Measurements from ENCODE around the gene B4GALT5. TPM values are rescaled to one million over a fixed set of nuclear protein-coding genes. Genes with fewer than 3 reads are reported as not detected.

B4GALT5 gene
- total RNA-seq, 1 experiment from 2014 or later = 65.0 TPM

GRCh38 chr20:49677777-49678758 is 35.6 kb downstream of the B4GALT5 start:
- Histone ChIP-seq H3K27me3 (replicated peaks; ENCODE audit: control insufficient read depth, insufficient read depth, low read length) (no peaks in the 10 kb centered on the region), H3K4me3 (ENCODE audit: low read depth, low read length) (no peak overlapping the region), H3K9me3 (no peaks in the 10 kb centered on the region), H3K4me1 (peaks cover 92% of the 10 kb centered on the region), H3K36me3 (ENCODE audit: control insufficient read depth, insufficient read depth, low read length) (no peaks in the 10 kb centered on the region)
- ChIA-PET POLR2A (no interaction called here), CTCF (no interaction called here)
- no peak for TF ChIP-seq CTCF (IDR thresholded peaks at IDR 0.05; ENCODE audit: insufficient read depth in 1 of 2, low read depth in 1 of 2, low read length in 1 of 2, severe bottlenecking in 1 of 2, unreplicated experiment in 1 of 2)
- Mint-ChIP-seq H3K27ac (ENCODE audit: unreplicated experiment) (peak overlapping the region; percentile 98), H3K4me1 (ENCODE audit: low read depth, unreplicated experiment) (peaks cover 74% of the 10 kb centered on the region), H3K4me3 (ENCODE audit: unreplicated experiment) (no peak overlapping the region), H3K27me3 (ENCODE audit: insufficient read depth, unreplicated experiment) (no peaks in the 10 kb centered on the region), H3K9me3 (ENCODE audit: unreplicated experiment) (no peaks in the 10 kb centered on the region), H3K36me3 (ENCODE audit: insufficient read depth, unreplicated experiment) (peaks cover 47% of the 10 kb centered on the region)
- no TSS peak for BruUV-seq (replicated peaks)
- intact Hi-C loops (cut with micrococcal nuclease; ENCODE audit: unreplicated experiment) = no loop called here
- DNase-seq = no peak

DNA sequence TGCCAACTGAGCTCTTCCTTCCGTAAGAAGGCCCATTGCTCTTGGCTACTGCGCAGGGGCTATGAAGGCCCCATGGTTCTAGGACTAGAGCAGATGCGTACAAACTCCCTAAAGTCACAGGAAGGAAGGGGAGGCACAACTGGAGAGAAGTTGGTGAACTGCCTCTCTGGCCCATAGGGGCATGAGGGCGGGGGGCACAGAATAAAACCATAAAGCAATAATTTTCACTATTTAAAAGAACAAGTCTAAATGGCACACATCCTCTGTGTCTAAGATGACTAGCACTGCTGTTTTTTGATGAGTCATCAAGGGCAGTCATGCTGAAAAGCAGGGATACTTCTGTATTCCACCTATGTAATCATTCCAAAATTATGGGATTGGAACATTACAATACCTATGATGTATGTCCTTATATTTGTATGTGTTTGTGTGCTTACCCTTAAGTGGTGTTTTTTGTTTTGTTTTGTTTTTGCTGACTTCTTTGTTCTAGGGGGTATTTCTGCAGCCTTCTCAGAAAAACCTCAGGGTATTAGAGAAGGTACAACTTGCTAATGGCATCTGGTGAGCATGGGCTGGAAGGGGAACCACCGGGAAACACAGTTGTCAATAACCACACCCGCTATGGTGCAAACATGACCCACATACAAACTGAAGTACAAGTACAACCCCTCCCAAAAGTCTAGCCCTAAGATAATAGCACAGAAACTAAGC is 36.9 kb downstream of the B4GALT5 start:
- Mint-ChIP-seq H3K36me3 (ENCODE audit: insufficient read depth, unreplicated experiment) (peaks cover 44% of the 10 kb centered on the region), H3K27ac (ENCODE audit: unreplicated experiment) (peak overlapping the region; percentile 98), H3K9me3 (ENCODE audit: unreplicated experiment) (no peaks in the 10 kb centered on the region), H3K4me3 (ENCODE audit: unreplicated experiment) (peak overlapping the region; percentile 72), H3K27me3 (ENCODE audit: insufficient read depth, unreplicated experiment) (no peaks in the 10 kb centered on the region), H3K4me1 (ENCODE audit: low read depth, unreplicated experiment) (peaks cover 77% of the 10 kb centered on the region)
- Histone ChIP-seq H3K4me1 (peaks cover 92% of the 10 kb centered on the region), H3K36me3 (ENCODE audit: control insufficient read depth, insufficient read depth, low read length) (no peaks in the 10 kb centered on the region), H3K9me3 (no peaks in the 10 kb centered on the region), H3K4me3 (ENCODE audit: low read depth, low read length) (no peak overlapping the region), H3K27me3 (replicated peaks; ENCODE audit: control insufficient read depth, insufficient read depth, low read length) (no peaks in the 10 kb centered on the region)
- peak in 1 of 2 experiments; percentile 33 for DNase-seq
- intact Hi-C loops (cut with micrococcal nuclease; ENCODE audit: unreplicated experiment) = no loop called here
- ChIA-PET POLR2A (interaction anchor here (1.9 kb wide), 1 partner anchor 240 kb away, joined by 11 read pairs; the partner anchor contains the start of gene SPATA2), CTCF (interaction anchor here (1.0 to 2.2 kb wide), 7 partner anchors 37 to 169 kb away, joined by 3 to 9 read pairs (median 5); partner anchors contain the start of genes B4GALT5 and SLC9A8)
- no peak for TF ChIP-seq CTCF (IDR thresholded peaks at IDR 0.05; ENCODE audit: insufficient read depth in 1 of 2, low read depth in 1 of 2, low read length in 1 of 2, severe bottlenecking in 1 of 2, unreplicated experiment in 1 of 2)
- BruUV-seq (replicated peaks) = no TSS peak

All from Caco-2 (cell line).